HG03060 (cell line): ENCODE results near the gene NCBP3.
"Not testable (repeated sequence)": the region's sequence is repeated elsewhere in the genome, so short reads cannot be mapped to it uniquely, and the experiment has no call there.

Experiments
- ATAC-seq: cut with Tn5 transposase; IDR thresholded peaks from one replicate; pipeline ENCODE4 v1.9.1; 2021; ENCODE audit warnings: low read depth, moderate number of reproducible peaks; ENCODE audit not compliant: unreplicated experiment

Gene NCBP3

DNA sequence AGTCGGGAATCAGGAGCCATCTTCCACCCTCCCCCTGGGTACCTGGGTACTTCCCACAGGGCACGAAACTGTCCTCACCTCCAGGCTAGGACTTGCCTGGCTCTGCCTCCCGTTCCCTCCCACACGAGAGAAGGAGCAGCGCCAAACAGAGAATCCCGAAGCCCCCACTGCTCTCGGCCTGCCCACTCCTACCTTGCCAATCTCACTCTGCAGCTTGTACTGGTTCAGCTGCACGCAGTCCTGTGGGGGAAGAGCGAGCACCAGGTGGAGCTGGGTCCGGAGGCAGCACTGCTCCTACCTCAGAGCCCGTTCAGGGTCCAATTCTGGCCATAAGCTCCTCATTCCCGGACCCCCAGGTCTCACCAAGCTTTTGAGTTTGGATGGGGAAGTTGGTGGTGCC lies 38.1 kb upstream of the NCBP3 start:
- no peak for ATAC-seq

GRCh38 chr17:3882276-3882675 lies 36.2 kb upstream of the NCBP3 start:
- ATAC-seq: no peak

DNA sequence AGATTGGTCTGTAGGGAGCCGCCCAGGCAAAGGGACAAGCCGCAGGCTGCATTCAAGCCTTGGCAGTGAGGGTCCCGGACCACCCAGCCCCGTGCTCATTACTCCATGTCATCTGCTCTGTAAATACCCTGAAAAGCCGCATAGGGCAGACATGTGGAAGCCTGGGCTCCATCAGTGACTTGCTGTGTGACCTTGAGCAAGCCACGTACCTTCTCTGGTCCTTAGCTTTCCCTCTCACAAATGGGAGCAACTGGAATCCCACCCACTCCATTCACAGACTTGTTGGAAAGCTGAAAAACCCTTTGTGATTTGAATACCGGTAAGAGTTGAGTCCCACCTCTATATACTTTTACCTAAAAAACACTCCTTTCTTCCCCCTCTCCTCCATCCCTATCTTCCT lies 34.9 kb upstream of the NCBP3 start:
- ATAC-seq: no peak

- no peak for ATAC-seq
Observed at GRCh38 chr17:3879591-3880417, 33.8 kb upstream of the NCBP3 start.

- no peak for ATAC-seq
Observed at GRCh38 chr17:3879186-3879585, 33.1 kb upstream of the NCBP3 start.

DNA sequence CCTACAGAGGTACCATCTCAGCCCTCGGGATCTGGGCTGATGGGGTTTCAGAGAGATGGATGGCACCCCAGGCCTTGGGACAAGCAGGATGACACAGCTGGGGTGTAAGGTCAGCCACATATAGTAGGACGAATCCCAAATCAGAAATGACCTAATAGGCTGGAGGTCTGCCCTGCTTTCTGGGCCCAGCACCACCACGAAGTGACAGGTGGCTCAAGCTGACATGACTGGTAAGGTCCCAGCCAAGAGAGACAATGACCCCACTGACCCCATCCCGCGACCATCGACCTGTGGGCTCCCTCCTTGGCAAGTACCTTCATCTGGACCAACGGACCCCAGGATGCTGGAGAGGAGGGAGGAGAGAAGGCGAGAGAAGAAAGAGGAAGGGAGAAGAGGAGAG lies 31.2 kb upstream of the NCBP3 start:
- no peak for ATAC-seq

- no peak for ATAC-seq
Observed at GRCh38 chr17:3875317-3875716, 29.3 kb upstream of the NCBP3 start.

DNA sequence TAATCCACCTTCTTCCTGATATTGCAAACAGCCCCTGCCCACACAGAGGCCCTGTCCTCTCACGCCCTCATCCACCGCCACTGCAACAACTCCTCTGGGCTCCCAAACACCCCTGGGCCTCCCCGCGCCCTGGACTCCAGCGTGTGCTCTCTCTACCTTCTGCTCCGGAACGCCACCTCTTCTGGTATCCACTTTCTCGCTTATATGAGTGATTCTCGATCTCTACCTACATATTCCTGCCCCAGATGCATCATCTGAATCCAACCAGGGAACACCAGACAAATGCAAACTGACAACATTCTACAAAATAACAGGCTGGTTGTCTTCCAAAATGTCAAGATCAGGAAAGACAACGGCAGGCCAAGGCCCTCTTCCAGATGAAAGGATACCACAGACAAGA lies 27.8 kb upstream of the NCBP3 start:
- ATAC-seq: no peak

GRCh38 chr17:3870871-3871306 lies 24.8 kb upstream of the NCBP3 start:
- no peak for ATAC-seq

GRCh38 chr17:3867606-3868005 lies 21.6 kb upstream of the NCBP3 start:
- ATAC-seq: no peak

GRCh38 chr17:3867106-3867505 lies 21.1 kb upstream of the NCBP3 start:
- ATAC-seq: no peak

- ATAC-seq: no peak
Observed at GRCh38 chr17:3866276-3866675, 20.2 kb upstream of the NCBP3 start.

- no peak for ATAC-seq
Observed at GRCh38 chr17:3865176-3865575, 19.1 kb upstream of the NCBP3 start.

GRCh38 chr17:3864534-3864933 lies 18.5 kb upstream of the NCBP3 start:
- ATAC-seq: no peak

DNA sequence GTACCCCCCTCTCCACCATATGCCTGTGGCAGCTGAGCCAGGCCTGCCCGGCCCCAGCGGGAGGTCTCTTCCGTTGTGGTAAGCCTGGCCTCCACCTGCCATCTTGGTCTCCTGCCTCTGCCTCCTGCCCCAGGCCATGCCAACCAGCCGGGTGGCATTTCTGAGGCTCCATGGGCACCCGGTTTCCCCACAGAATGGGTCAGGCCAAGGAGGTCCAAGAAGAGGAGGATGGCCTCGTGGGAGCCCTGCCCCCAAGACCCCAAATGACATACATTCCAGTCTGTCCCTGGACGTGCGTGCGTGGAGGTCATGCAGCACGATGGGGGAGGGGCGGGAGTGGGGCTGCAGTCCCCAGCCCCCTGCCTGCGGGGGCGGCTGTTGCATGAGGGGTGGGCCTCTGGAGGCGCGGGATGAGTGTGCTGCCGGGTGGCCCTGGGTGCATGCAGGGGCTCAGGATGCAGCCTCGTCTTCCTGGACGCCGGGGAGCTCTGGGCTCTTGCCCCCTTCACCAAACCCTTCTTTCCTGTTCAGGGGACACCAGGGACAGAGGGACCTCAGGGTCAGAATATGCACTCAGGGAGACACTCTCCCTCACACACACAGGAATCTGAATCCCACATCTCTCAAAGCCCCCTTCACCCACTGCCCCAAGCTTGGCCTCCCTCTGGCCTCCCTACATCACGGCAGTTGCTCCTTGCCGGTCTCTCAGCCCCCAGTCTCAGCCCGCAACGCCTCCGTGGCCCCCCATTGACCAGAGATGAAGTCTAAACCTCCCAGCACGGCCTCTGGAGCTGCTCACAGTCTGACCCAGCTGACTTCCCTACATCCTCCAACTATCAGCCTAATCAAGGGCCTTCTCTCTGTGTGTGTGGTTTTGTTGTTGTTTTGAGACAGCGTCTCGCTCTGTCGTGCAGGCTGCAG lies 16.0 kb upstream of the NCBP3 start:
- no peak for ATAC-seq

GRCh38 chr17:3860939-3861700 lies 15.1 kb upstream of the NCBP3 start:
- no peak for ATAC-seq

GRCh38 chr17:3859940-3860339 lies 13.9 kb upstream of the NCBP3 start:
- ATAC-seq: no peak

DNA sequence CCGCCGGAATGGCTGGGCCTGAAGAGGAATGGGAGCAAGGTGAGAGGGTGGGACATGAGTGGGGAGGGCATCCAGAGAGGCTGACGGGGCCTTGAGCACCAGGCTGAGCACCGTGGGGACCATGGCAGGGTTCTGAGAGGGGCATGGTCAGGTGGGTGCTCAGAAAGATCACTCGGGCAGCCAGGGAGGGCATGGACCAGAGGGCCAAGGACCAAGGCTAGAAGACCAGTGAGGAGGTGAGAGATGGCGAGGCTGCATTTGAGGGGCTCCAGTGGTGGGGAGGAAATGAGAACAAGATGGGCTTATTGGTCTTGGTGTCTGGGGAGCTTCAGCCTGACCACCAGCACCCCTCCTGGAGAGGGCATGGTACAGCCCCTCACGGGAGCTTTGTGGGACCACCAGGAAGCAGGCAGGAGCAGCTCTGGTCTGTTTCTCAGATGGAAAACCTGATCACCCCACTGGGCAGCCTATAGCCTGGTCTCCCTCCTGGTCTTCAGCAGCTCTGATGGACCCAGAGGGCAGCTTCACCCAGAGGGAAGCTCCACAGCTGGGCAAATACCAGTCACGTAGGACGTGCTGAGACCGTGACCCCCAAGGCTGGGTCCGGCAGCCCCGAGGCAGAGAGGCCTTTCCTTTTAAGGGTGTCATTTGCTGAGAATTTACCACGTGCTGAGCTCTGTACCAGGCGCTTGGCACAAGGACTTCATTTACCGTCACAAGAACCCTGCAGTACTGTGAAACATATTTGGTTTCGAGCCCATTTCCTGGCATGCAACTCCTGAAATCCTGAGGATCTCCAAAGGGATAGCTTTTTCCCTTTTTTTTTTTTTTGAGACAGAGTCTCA lies 11.4 kb upstream of the NCBP3 start:
- ATAC-seq: no peak

GRCh38 chr17:3854204-3854603 lies 8.2 kb upstream of the NCBP3 start:
- not testable (repeated sequence) for ATAC-seq

DNA sequence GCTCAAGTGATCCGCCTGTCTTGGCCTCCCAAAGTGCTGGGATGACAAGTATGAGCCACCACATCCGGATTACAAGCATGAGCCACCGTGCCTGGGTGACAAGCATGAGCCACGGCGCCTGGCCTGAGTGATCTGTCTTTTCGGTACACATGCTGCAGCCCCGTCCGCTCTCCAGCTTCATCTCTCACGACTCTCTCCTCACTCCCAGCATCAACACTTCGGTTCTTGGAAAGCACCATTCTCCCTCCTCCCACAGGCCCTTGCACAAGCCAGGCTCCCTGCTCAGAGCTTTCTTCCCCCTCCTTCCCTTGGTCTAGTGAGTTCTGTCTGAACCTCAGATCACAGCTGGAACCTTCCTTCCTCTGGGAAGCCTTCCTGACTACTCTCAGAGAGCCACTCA lies 6.5 kb upstream of the NCBP3 start:
- no peak for ATAC-seq
